GM18502 (cell line): ENCODE measurements around the gene TOR3A.
"Not testable (repeated sequence)": the region's sequence is repeated elsewhere in the genome, so short reads cannot be mapped to it uniquely, and the experiment has no call there.

Experiments used
- ATAC-seq: cut with Tn5 transposase; IDR thresholded peaks from one replicate; pipeline ENCODE4 v1.9.1; 2021; ENCODE audit warnings: mild to moderate bottlenecking; ENCODE audit not compliant: unreplicated experiment, poor library complexity

TOR3A gene, protein sequence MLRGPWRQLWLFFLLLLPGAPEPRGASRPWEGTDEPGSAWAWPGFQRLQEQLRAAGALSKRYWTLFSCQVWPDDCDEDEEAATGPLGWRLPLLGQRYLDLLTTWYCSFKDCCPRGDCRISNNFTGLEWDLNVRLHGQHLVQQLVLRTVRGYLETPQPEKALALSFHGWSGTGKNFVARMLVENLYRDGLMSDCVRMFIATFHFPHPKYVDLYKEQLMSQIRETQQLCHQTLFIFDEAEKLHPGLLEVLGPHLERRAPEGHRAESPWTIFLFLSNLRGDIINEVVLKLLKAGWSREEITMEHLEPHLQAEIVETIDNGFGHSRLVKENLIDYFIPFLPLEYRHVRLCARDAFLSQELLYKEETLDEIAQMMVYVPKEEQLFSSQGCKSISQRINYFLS

GRCh38 chr1:179081687-179082332, at the start of gene TOR3A:
Gene TOR3A (plus strand): TSS chr1:179082070. CDS start chr1:179082129, 59 bp downstream.
- ATAC-seq = peak; percentile 87

DNA sequence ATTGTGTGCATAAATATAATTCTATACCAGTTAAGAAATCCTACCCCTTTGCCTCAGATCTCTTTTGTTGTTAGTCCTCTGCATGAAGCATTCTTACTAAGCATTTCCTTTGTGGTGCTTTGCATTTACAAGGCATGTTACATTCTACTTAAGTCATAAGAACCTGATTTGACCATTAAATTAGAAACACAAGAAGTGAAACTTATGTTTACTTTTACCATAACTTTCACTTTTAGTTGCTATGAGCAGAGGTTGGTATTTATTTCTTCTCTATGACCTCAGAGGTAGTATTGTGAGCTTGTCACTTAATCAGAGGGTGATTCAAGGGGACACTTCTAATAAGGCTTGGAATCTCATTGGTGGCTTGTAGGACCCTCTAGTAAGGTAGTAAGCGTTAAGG, 47.1 kb upstream of the TOR3A start:
- peak; percentile 82 for ATAC-seq

- peak; percentile 54 for ATAC-seq
Measured at GRCh38 chr1:179036844-179037465, 44.9 kb upstream of the TOR3A start.

DNA sequence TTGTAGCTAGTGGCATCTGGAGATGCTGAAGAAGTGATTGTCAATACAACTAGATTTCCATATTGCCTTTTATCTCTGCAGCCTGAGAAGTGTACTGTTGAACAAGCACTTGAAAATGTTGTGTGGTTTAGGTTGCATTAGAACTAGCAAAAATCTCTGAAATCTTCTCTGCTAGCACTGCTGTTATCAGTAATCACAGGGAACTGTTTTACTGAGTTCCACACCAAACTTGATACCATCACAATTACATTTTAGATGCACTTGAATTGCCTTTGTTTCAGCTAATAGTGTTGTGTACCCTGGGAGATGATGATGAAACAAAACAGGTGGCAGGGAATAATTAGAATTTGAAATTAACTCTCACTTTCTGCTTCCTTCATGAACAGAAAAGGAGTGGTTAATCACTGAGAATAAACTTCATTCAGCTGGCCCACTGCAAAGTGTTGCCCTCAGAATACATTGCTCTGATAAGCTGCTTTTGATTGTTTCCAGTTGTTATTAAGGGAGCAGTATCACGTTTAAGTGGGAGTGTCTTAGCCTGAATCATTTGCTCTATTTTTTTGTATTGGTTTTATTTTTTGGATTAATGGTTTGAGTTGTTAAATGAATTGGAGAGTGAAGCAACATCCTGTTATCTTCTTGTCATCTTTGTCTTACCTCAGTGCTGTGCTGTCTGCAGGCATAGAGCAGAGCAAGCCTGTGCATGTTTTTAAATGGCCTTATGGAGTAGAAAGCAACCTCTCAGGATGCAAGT, 43.2 kb upstream of the TOR3A start:
- no peak for ATAC-seq

DNA sequence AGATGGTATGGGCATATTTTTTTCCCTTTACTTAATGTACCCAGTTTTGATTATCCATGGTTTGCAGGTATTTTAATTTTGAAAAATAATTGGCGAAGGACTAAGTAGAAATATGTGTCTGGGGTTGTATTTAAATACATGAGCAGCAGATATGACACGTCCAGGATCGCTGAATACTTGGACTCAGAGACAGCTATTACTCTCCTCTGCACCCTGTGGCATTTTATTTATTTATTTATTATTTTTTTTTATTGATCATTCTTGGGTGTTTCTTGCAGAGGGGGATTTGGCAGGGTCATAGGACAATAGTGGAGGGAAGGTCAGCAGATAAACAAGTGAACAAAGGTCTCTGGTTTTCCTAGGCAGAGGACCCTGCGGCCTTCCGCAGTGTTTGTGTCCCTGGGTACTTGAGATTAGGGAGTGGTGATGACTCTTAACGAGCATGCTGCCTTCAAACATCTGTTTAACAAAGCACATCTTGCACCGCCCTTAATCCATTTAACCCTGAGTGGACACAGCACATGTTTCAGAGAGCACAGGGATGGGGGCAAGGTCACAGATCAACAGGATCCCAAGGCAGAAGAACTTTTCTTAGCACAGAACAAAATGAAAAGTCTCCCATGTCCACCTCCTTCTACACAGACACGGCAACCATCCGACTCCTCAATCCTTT, 42.2 kb upstream of the TOR3A start:
- not testable (repeated sequence) for ATAC-seq

DNA sequence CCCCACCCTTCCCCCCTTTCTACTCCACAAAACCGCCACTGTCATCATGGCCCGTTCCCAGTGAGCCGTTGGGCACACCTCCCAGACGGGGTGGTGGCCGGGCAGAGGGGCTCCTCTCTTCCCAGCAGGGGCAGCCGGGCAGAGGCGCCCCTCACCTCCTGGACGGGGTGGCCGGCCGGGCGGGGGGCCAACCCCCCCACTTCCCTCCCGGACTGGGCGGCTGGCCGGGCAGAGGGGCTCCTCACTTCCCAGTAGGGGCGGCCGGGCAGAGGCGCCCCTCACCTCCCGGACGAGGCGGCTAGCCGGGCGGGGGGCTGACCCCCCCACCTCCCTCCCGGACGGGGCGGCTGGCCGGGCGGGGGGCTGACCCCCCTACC, 41.7 kb upstream of the TOR3A start:
- not testable (repeated sequence) for ATAC-seq

- ATAC-seq = no peak
Measured at GRCh38 chr1:179042087-179042486, 39.8 kb upstream of the TOR3A start.

GRCh38 chr1:179042700-179043099, 39.2 kb upstream of the TOR3A start:
- no peak for ATAC-seq

GRCh38 chr1:179043266-179043665, 38.6 kb upstream of the TOR3A start:
- no peak for ATAC-seq

- ATAC-seq = no peak
Measured at GRCh38 chr1:179043907-179044306, 38.0 kb upstream of the TOR3A start.

GRCh38 chr1:179046808-179047635, 34.8 kb upstream of the TOR3A start:
- ATAC-seq = no peak

DNA sequence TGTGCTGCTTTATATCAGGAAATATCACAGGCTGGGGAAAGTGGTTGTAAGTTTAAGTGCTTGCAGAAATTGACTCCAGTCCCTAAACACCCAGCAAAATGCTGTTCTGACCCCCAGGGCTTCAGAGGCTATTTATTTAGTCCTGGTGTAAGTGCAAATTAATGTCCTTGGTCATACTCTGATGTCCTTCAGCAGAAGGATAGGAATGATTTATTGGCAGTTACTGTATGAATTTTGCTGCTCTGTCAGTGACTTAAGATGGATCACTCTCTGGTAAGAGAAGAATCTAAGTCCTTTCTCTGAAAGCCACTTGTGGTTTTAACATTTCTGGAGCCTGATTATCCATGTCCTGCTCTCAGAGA, 34.3 kb upstream of the TOR3A start:
- no peak for ATAC-seq

DNA sequence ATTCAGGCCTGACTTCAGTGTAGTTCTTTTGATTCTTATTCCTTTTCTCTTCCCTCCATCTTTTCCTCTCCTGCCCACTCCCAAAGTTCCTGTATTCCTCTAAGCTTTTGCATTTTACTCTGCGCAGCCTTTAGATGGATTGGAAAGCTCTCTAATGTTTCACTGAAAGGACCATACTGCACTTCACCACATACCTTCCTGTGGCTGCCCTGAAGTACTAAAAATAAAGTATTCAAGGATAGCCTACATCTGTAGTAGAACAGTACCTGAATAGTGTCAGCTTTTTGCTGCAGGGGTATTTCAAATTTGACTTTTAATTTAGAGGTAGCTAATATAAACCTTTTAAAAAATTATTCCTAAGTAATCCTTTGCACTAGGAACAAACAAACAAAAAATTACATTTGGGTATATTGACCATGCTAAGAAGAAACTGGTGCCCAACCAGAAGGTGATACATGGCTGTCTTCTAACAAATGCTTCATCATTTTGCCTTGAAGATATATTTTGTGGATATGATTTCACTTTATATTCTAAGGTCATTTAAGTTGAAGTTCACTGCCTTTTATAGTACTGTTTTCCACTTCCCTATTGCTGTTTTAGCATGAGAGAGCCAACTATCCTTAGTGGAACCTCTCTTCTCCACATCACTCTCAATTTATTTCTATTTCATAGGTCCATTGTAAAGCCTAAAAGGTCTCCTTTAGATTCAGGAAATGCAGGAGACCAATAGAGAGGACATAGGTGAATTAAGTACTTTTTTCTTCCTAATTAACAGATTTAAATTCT, 33.3 kb upstream of the TOR3A start:
- no peak for ATAC-seq

DNA sequence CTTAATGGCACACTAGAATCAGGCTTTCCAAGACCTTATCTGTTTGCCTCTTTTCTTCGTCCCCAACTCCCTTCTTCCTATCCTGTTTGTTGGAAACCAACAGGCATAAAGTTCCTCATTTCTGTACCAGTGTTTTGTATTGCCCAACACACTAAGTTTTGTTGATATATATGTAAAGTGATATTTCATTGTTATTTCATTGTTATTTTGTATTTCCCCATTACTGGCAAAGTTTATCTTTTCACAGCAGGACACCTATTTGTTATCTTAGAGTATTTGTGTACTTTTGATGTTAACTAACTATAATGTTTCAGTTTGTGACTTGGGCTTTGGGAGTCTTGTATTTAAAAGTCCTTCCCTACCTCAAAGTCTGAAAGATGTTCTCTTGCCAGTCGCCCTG, 29.1 kb upstream of the TOR3A start:
- no peak for ATAC-seq

- no peak for ATAC-seq
Measured at GRCh38 chr1:179053486-179053885, 28.4 kb upstream of the TOR3A start.

DNA sequence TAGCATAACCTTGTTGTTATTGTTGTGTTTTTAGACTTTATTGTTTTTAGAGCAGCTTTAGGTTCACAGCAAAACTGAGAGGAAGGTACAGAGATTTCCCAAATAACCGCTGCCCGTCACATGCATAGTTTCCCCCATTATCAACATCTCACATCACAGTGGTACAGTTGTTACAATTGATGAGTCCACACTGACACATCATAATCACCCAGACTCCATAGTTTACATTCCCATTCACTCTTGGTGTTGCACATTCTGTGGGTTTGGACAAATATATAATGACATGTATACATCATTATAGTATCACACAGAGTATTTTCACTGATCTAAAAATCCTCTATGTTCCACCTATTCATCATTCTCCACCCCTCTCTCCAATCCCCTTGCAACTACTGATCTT, 25.9 kb upstream of the TOR3A start:
- no peak for ATAC-seq

- ATAC-seq = no peak
Measured at GRCh38 chr1:179058487-179059483, 23.1 kb upstream of the TOR3A start.
